Panc1 (cell line): Measurements from ENCODE around the gene PAX2. TPM values are rescaled to one million over a fixed set of nuclear protein-coding genes. Genes with fewer than 3 reads are reported as not detected.

Experiments used
- ATAC-seq: fragments of 200-7000 bp; cut with Tn5 transposase; 2 replicates; pipeline ENCODE4 v1.9.1; 2020; ENCODE audit warnings: mild to moderate bottlenecking, moderate library complexity
- BruUV-seq: library from RNA; stranded (reverse); fragments of 400-500 nt; replicated peaks from 2 replicates; lab custom pipeline; 2021; lab: Mats Ljungman, UMichigan
- CTCF ChIA-PET: fragments of 300-600 bp; sonication (Branson Sonifier 250); formaldehyde crosslinking; loops from one replicate; lab custom pipeline; 2022; ENCODE audit warnings: antibody characterized with exemption; lab: Charles Lee
- POLR2A ChIA-PET: fragments of 300-600 bp; sonication (Branson Sonifier 250); formaldehyde crosslinking; loops from one replicate; lab custom pipeline; 2022; ENCODE audit warnings: antibody characterized with exemption; lab: Charles Lee
- DNase-seq: peaks from one replicate; pipeline ENCODE4 v3.0.0-alpha.2; 2010; ENCODE audit warnings: low read depth, low spot score
- H3K27ac ChIP-seq: 2 replicates; pipeline ENCODE4 v1.5.1; 2011; ENCODE audit warnings: mild to moderate bottlenecking, low read length, inconsistent platforms
- H3K27me3 ChIP-seq: fragments of 200-500 bp; sonication (Bioruptor generic); 2 replicates; pipeline ENCODE4 v1.6.0; 2014; ENCODE audit warnings: low read length, inconsistent platforms; ENCODE audit not compliant: control insufficient read depth, insufficient read depth
- H3K36me3 ChIP-seq: fragments of 200-500 bp; sonication (Bioruptor generic); 2 replicates; pipeline ENCODE4 v1.5.1; 2014; ENCODE audit warnings: inconsistent platforms, mild to moderate bottlenecking, low read length, moderate library complexity; ENCODE audit not compliant: control insufficient read depth, insufficient read depth
- H3K4me1 ChIP-seq: 2 replicates; pipeline ENCODE4 v1.5.1; 2011; ENCODE audit warnings: inconsistent platforms, mild to moderate bottlenecking, low read length, moderate library complexity; ENCODE audit not compliant: control insufficient read depth, insufficient read depth
- H3K4me3 ChIP-seq, 2 experiments: 2 replicates each; pipeline ENCODE4 v1.5.1; 2011 to 2012; ENCODE audit warnings: low read depth in 2 of 2, low read length in 2 of 2, mild to moderate bottlenecking in 2 of 2, inconsistent platforms in 1 of 2, moderate library complexity in 1 of 2
- H3K9me3 ChIP-seq: fragments of 200-500 bp; sonication (Bioruptor generic); 2 replicates; pipeline ENCODE4 v1.5.1; 2014; ENCODE audit warnings: low read depth, mild to moderate bottlenecking, inconsistent platforms, low read length, moderate library complexity; ENCODE audit not compliant: control insufficient read depth, insufficient read depth
- POLR2AphosphoS5 ChIP-seq: IDR thresholded peaks from 2 replicates; pipeline ENCODE4 v1.6.1; 2012; ENCODE audit warnings: mild to moderate bottlenecking, low read depth, low read length, moderate library complexity
- SIN3A ChIP-seq: IDR thresholded peaks from 2 replicates; pipeline ENCODE4 v1.6.1; 2012; ENCODE audit warnings: low read depth, mild to moderate bottlenecking, low read length, moderate library complexity, borderline replicate concordance; ENCODE audit not compliant: insufficient read depth
- TCF7L2 ChIP-seq: IDR thresholded peaks from 2 replicates; pipeline ENCODE4 v1.6.1; 2011; ENCODE audit warnings: mild to moderate bottlenecking, low read depth, low read length, inconsistent platforms
- in situ Hi-C: cut with HindIII; loops from 2 replicates; pipeline ENCODE4 v1.10.0; 2016; ENCODE audit warnings: low sequenced_read_pairs, low pct_unique_long_range_greater_than_20kb
- intact Hi-C: fragments of 100-400 bp; cut with micrococcal nuclease; formaldehyde crosslinking; loops from one replicate; pipeline ENCODE4 v1.10.0; 2022; ENCODE audit not compliant: unreplicated experiment
- total RNA-seq: library from RNA; stranded (reverse); gene quantifications from one replicate; pipeline ENCODE4 v1.2.1, GENCODE V29; 2021; ENCODE audit not compliant: unreplicated experiment
- TF ChIP-seq, protein P1 (sequence below), 2 experiments: IDR thresholded peaks; 2 replicates each; pipeline ENCODE4 v1.6.1; 2011 to 2012; ENCODE audit warnings: low read depth in 2 of 2, control low read depth in 1 of 2, low read length in 1 of 2, mild to moderate bottlenecking in 1 of 2, moderate library complexity in 1 of 2; ENCODE audit not compliant: insufficient read depth in 1 of 2
- TF ChIP-seq, protein P2 (sequence below): fragments of 450-650 bp; IDR thresholded peaks from 2 replicates; pipeline ENCODE4 v1.5.1; 2017; ENCODE audit warnings: mild to moderate bottlenecking

Gene PAX2
- total RNA-seq, 1 experiment from 2014 or later = 72.3 TPM

DNA sequence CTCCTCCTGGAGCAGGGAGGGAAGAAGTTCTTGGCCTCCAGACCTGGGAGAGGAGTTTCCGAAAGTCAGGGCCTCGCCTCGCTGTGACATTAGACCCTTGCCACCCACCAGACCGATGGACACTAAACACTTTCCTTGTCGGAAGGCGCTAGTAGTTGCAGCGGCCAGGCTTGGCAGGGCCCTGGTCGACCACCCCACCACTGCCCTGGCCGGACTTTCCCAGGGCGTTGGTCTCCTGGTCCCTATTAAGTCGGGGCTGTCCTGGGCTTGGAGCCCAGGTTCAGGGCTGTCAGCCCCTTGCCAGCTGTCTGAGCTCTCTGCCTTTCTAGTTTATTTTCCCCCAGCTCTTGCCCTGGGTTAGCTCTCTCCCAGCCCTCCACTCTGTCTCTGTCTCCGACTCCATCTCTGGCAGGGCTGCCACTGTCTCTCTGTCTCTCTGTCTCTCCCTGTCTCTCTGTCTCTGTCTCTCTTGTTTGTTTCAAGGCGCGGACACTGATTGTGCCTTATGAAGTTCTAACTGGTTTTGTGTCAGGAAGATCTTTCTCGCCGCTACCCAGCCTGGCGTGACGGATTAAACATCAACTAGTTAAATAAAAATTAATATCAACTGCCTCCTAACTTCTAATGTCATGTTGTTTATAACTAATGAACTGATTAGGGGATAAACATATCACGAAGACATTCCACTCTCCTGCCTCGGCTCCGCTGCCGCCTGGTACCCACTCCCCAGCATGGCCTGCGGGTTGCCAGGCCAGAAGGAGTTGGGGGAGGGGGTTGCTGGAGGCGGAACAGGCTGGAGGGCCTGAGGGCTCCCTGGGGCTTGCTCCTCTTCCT, 13.8 kb upstream of the PAX2 start:
- ATAC-seq (peak; percentile 2; the same call in 1 of the 2 replicates), DNase-seq (no peak)
- H3K27me3 ChIP-seq = no peaks in the 10 kb centered on the region
- H3K27ac ChIP-seq = peak overlapping the region; percentile 99
- POLR2A ChIA-PET = interaction anchor here (0.6 kb wide), 1 partner anchor 9 kb away, joined by 8 read pairs; no protein-coding TSS in a partner anchor
- no peaks in the 10 kb centered on the region for H3K36me3 ChIP-seq
- TF ChIP-seq, protein P1, sequence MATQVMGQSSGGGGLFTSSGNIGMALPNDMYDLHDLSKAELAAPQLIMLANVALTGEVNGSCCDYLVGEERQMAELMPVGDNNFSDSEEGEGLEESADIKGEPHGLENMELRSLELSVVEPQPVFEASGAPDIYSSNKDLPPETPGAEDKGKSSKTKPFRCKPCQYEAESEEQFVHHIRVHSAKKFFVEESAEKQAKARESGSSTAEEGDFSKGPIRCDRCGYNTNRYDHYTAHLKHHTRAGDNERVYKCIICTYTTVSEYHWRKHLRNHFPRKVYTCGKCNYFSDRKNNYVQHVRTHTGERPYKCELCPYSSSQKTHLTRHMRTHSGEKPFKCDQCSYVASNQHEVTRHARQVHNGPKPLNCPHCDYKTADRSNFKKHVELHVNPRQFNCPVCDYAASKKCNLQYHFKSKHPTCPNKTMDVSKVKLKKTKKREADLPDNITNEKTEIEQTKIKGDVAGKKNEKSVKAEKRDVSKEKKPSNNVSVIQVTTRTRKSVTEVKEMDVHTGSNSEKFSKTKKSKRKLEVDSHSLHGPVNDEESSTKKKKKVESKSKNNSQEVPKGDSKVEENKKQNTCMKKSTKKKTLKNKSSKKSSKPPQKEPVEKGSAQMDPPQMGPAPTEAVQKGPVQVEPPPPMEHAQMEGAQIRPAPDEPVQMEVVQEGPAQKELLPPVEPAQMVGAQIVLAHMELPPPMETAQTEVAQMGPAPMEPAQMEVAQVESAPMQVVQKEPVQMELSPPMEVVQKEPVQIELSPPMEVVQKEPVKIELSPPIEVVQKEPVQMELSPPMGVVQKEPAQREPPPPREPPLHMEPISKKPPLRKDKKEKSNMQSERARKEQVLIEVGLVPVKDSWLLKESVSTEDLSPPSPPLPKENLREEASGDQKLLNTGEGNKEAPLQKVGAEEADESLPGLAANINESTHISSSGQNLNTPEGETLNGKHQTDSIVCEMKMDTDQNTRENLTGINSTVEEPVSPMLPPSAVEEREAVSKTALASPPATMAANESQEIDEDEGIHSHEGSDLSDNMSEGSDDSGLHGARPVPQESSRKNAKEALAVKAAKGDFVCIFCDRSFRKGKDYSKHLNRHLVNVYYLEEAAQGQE (IDR thresholded peaks at IDR 0.05; ENCODE audit: insufficient read depth in 1 of 2, low read depth in 2 of 2, low read length in 1 of 2) = no peak
- TF ChIP-seq POLR2AphosphoS5 = peak; percentile 46
- TF ChIP-seq TCF7L2 = no peak
- H3K9me3 ChIP-seq = no peaks in the 10 kb centered on the region
- intact Hi-C loops (no loop called here), in situ Hi-C loops (no loop called here)
- CTCF ChIA-PET = interaction anchor here (0.6 kb wide), 1 partner anchor 34 kb away, joined by 3 read pairs; no protein-coding TSS in a partner anchor
- H3K4me1 ChIP-seq = peaks cover 53% of the 10 kb centered on the region
- H3K4me3 ChIP-seq = peak overlapping the region; percentile 52 to 79
- BruUV-seq = no TSS peak

DNA sequence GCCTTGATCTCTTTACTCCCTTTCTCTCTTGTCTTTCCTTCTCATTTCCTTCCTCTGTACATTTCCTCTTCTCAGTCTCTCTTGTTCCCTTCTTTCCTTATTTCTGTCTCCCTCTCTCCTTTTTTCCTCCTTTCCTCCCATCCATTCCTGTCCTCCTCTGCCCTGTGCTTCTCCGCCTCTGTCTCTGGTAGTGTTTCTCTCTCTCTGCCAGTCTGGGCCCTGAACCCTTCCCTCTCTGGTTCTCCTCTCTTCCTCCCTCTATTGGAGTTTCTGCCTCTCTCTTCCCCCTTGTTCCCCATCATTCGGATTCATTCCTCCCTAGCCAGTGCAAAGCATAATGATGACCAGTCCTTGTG, 13.2 kb upstream of the PAX2 start:
- no TSS peak for BruUV-seq

More for the DNA sequence above, 13.2 kb upstream of the PAX2 start:
- intact Hi-C loops (no loop called here), in situ Hi-C loops (no loop called here)
- Histone ChIP-seq H3K4me3 (no peak overlapping the region), H3K27ac (peak overlapping the region; percentile 99), H3K9me3 (no peaks in the 10 kb centered on the region), H3K4me1 (peaks cover 58% of the 10 kb centered on the region), H3K36me3 (no peaks in the 10 kb centered on the region), H3K27me3 (no peaks in the 10 kb centered on the region)
- ChIA-PET POLR2A (no interaction called here), CTCF (interaction anchor here (0.6 kb wide), 1 partner anchor 34 kb away, joined by 3 read pairs; no protein-coding TSS in a partner anchor)
- TF ChIP-seq, protein P2, sequence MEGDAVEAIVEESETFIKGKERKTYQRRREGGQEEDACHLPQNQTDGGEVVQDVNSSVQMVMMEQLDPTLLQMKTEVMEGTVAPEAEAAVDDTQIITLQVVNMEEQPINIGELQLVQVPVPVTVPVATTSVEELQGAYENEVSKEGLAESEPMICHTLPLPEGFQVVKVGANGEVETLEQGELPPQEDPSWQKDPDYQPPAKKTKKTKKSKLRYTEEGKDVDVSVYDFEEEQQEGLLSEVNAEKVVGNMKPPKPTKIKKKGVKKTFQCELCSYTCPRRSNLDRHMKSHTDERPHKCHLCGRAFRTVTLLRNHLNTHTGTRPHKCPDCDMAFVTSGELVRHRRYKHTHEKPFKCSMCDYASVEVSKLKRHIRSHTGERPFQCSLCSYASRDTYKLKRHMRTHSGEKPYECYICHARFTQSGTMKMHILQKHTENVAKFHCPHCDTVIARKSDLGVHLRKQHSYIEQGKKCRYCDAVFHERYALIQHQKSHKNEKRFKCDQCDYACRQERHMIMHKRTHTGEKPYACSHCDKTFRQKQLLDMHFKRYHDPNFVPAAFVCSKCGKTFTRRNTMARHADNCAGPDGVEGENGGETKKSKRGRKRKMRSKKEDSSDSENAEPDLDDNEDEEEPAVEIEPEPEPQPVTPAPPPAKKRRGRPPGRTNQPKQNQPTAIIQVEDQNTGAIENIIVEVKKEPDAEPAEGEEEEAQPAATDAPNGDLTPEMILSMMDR = no peak
- TF ChIP-seq SIN3A = no peak
- ATAC-seq (no peak), DNase-seq (no peak)
